SK-N-MC (cell line): Measurements from ENCODE around the gene SLC25A24.

Experiments
- EZH2 ChIP-seq: fragments of 200-600 bp; sonication (generic); IDR thresholded peaks from one replicate; pipeline ENCODE4 v1.6.1; 2017; ENCODE audit warnings: antibody characterized with exemption
- FOXP2 ChIP-seq: optimal IDR thresholded peaks from 2 replicates; pipeline ENCODE3; 2011; ENCODE audit warnings: mild to moderate bottlenecking, moderate library complexity; ENCODE audit not compliant: insufficient read depth; ENCODE audit errors: extremely low read length, control extremely low read depth
- POLR2AphosphoS5 ChIP-seq: IDR thresholded peaks from 2 replicates; pipeline ENCODE4 v1.6.1; 2012; ENCODE audit warnings: mild to moderate bottlenecking, low read depth, low read length, borderline replicate concordance

- TF ChIP-seq POLR2AphosphoS5 (no peak), EZH2 (no peak), FOXP2 (no peak)
Observed at GRCh38 chr1:108130794-108131193, 69.3 kb downstream of the SLC25A24 start.
